ENCODE measurements around the gene CHST11. TPM values are rescaled to one million over a fixed set of nuclear protein-coding genes. Genes with fewer than 3 reads are reported as not detected.

The CHST11 gene
- total RNA-seq, 1 experiment from 2014 or later: 0.25 TPM

GRCh38 chr12:104462931-104463339 is 6.2 kb downstream of the CHST11 start:
- H3K27me3 Mint-ChIP-seq (ENCODE audit: insufficient read depth, unreplicated experiment): peaks cover 16% of the 10 kb centered on the region
- H3K9me3 Mint-ChIP-seq (ENCODE audit: unreplicated experiment): no peaks in the 10 kb centered on the region
- H3K27ac Mint-ChIP-seq (ENCODE audit: unreplicated experiment): no peak overlapping the region
- H3K4me3 Mint-ChIP-seq (ENCODE audit: unreplicated experiment): no peak overlapping the region
- BruUV-seq (replicated peaks): no TSS peak
- no peaks in the 10 kb centered on the region for H3K27me3 ChIP-seq (replicated peaks; ENCODE audit: control insufficient read depth, insufficient read depth, low read length)
- H3K36me3 Mint-ChIP-seq (ENCODE audit: insufficient read depth, unreplicated experiment): no peaks in the 10 kb centered on the region
- H3K4me1 ChIP-seq: peaks cover 4% of the 10 kb centered on the region; the same call in 1 of the 2 replicates
- CTCF ChIA-PET: no interaction called here
- no peaks in the 10 kb centered on the region for H3K4me1 Mint-ChIP-seq (ENCODE audit: low read depth, unreplicated experiment)
- no peaks in the 10 kb centered on the region for H3K36me3 ChIP-seq (ENCODE audit: control insufficient read depth, insufficient read depth, low read length)
- no peak for DNase-seq
- POLR2A ChIA-PET: no interaction called here
- H3K9me3 ChIP-seq: no peaks in the 10 kb centered on the region
- TF ChIP-seq, protein P1, sequence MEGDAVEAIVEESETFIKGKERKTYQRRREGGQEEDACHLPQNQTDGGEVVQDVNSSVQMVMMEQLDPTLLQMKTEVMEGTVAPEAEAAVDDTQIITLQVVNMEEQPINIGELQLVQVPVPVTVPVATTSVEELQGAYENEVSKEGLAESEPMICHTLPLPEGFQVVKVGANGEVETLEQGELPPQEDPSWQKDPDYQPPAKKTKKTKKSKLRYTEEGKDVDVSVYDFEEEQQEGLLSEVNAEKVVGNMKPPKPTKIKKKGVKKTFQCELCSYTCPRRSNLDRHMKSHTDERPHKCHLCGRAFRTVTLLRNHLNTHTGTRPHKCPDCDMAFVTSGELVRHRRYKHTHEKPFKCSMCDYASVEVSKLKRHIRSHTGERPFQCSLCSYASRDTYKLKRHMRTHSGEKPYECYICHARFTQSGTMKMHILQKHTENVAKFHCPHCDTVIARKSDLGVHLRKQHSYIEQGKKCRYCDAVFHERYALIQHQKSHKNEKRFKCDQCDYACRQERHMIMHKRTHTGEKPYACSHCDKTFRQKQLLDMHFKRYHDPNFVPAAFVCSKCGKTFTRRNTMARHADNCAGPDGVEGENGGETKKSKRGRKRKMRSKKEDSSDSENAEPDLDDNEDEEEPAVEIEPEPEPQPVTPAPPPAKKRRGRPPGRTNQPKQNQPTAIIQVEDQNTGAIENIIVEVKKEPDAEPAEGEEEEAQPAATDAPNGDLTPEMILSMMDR (IDR thresholded peaks at IDR 0.05; ENCODE audit: insufficient read depth in 1 of 2, low read depth in 1 of 2, low read length in 1 of 2, severe bottlenecking in 1 of 2, unreplicated experiment in 1 of 2): no peak
- H3K4me3 ChIP-seq (ENCODE audit: low read depth, low read length): no peak overlapping the region
- intact Hi-C loops (cut with micrococcal nuclease; ENCODE audit: unreplicated experiment): no loop called here

GRCh38 chr12:104463368-104463767 is 6.6 kb downstream of the CHST11 start:
- no peak for DNase-seq
- Histone ChIP-seq H3K9me3 (no peaks in the 10 kb centered on the region), H3K4me1 (peaks cover 4% of the 10 kb centered on the region; the same call in 1 of the 2 replicates), H3K36me3 (ENCODE audit: control insufficient read depth, insufficient read depth, low read length) (no peaks in the 10 kb centered on the region), H3K4me3 (ENCODE audit: low read depth, low read length) (no peak overlapping the region), H3K27me3 (replicated peaks; ENCODE audit: control insufficient read depth, insufficient read depth, low read length) (no peaks in the 10 kb centered on the region)
- no peaks in the 10 kb centered on the region for H3K9me3 Mint-ChIP-seq (ENCODE audit: unreplicated experiment)
- peaks cover 17% of the 10 kb centered on the region for H3K27me3 Mint-ChIP-seq (ENCODE audit: insufficient read depth, unreplicated experiment)
- no peak overlapping the region for H3K27ac Mint-ChIP-seq (ENCODE audit: unreplicated experiment)
- no peaks in the 10 kb centered on the region for H3K4me1 Mint-ChIP-seq (ENCODE audit: low read depth, unreplicated experiment)
- no peak overlapping the region for H3K4me3 Mint-ChIP-seq (ENCODE audit: unreplicated experiment)
- intact Hi-C loops (cut with micrococcal nuclease; ENCODE audit: unreplicated experiment): no loop called here
- no peaks in the 10 kb centered on the region for H3K36me3 Mint-ChIP-seq (ENCODE audit: insufficient read depth, unreplicated experiment)
- CTCF ChIA-PET: no interaction called here
- POLR2A ChIA-PET: no interaction called here
- TF ChIP-seq, protein P1 (IDR thresholded peaks at IDR 0.05; ENCODE audit: insufficient read depth in 1 of 2, low read depth in 1 of 2, low read length in 1 of 2, severe bottlenecking in 1 of 2, unreplicated experiment in 1 of 2): no peak
- no TSS peak for BruUV-seq (replicated peaks)

- no peak for DNase-seq
- BruUV-seq (replicated peaks): no TSS peak
- no peaks in the 10 kb centered on the region for H3K4me1 ChIP-seq
- intact Hi-C loops (cut with micrococcal nuclease; ENCODE audit: unreplicated experiment): no loop called here
- Mint-ChIP-seq H3K36me3 (ENCODE audit: insufficient read depth, unreplicated experiment) (no peaks in the 10 kb centered on the region), H3K27me3 (ENCODE audit: insufficient read depth, unreplicated experiment) (peaks cover 17% of the 10 kb centered on the region), H3K27ac (ENCODE audit: unreplicated experiment) (no peak overlapping the region), H3K9me3 (ENCODE audit: unreplicated experiment) (no peaks in the 10 kb centered on the region), H3K4me3 (ENCODE audit: unreplicated experiment) (no peak overlapping the region), H3K4me1 (ENCODE audit: low read depth, unreplicated experiment) (no peaks in the 10 kb centered on the region)
- TF ChIP-seq, protein P1 (IDR thresholded peaks at IDR 0.05; ENCODE audit: insufficient read depth in 1 of 2, low read depth in 1 of 2, low read length in 1 of 2, severe bottlenecking in 1 of 2, unreplicated experiment in 1 of 2): no peak
- no peaks in the 10 kb centered on the region for H3K36me3 ChIP-seq (ENCODE audit: control insufficient read depth, insufficient read depth, low read length)
- no peaks in the 10 kb centered on the region for H3K27me3 ChIP-seq (replicated peaks; ENCODE audit: control insufficient read depth, insufficient read depth, low read length)
- ChIA-PET CTCF (no interaction called here), POLR2A (no interaction called here)
- no peaks in the 10 kb centered on the region for H3K9me3 ChIP-seq
- H3K4me3 ChIP-seq (ENCODE audit: low read depth, low read length): no peak overlapping the region
Observed at GRCh38 chr12:104464899-104465298, 8.2 kb downstream of the CHST11 start.

All from Caco-2 (cell line).